ENCODE measurements around the gene CSNK1D.

GRCh38 chr17:82319619-82320062 is 46.1 kb upstream of the CSNK1D start:
- TF ChIP-seq CTCF (conservative IDR thresholded peaks at IDR 0.05; ENCODE audit: low read depth in 2 of 2) (no peak), EZH2 (IDR thresholded peaks at IDR 0.05; ENCODE audit: low read depth, unreplicated experiment) (no peak), REST (IDR thresholded peaks at IDR 0.05; ENCODE audit: unreplicated experiment) (no peak), NANOG (IDR thresholded peaks at IDR 0.05; ENCODE audit: borderline replicate concordance) (no peak), EZH2phosphoT487 (IDR thresholded peaks at IDR 0.05; ENCODE audit: unreplicated experiment) (no peak), POLR2AphosphoS5 (IDR thresholded peaks at IDR 0.05; ENCODE audit: low read depth) (no peak)
